Measurements from ENCODE around the gene RBFOX1.

GRCh38 chr16:7350806-7351205, 18.2 kb downstream of the RBFOX1 start:
- TF ChIP-seq SP1 (IDR thresholded peaks at IDR 0.05; ENCODE audit: low read depth, low read length) (no peak), NFXL1 (IDR thresholded peaks at IDR 0.05; ENCODE audit: borderline replicate concordance) (no peak), EGR1 (IDR thresholded peaks at IDR 0.05; ENCODE audit: borderline replicate concordance in 1 of 2, low read depth in 2 of 2, low read length in 2 of 2) (no peak), NKRF (conservative IDR thresholded peaks at IDR 0.05) (no peak), POLR2A (IDR thresholded peaks at IDR 0.05; ENCODE audit: low read depth, low read length) (no peak), RB1 (IDR thresholded peaks at IDR 0.05; ENCODE audit: borderline replicate concordance) (no peak), ZNF384 (IDR thresholded peaks at IDR 0.05; ENCODE audit: borderline replicate concordance, low read depth, low read length) (no peak), RFX5 (IDR thresholded peaks at IDR 0.05; ENCODE audit: low read depth, low read length) (no peak), CBFB (IDR thresholded peaks at IDR 0.05; ENCODE audit: low read depth) (no peak)
- TF ChIP-seq, protein P1, sequence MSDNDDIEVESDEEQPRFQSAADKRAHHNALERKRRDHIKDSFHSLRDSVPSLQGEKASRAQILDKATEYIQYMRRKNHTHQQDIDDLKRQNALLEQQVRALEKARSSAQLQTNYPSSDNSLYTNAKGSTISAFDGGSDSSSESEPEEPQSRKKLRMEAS (IDR thresholded peaks at IDR 0.05; ENCODE audit: low read depth, low read length), result no peak

Data from GM12878 (cell line).